ENCODE measurements around the gene NALCN.

Gene NALCN

GRCh38 chr13:101144808-101145419, 271.4 kb downstream of the NALCN start:
- Histone ChIP-seq H3K4me3 (ENCODE audit: low read length) (no peak overlapping the region), H3K9me3 (ENCODE audit: control insufficient read depth, low read depth, low read length) (no peaks in the 10 kb centered on the region), H3K27me3 (ENCODE audit: control insufficient read depth, insufficient read depth, low read length) (no peaks in the 10 kb centered on the region), H3K9ac (ENCODE audit: low read length) (no peak overlapping the region), H3K4me1 (ENCODE audit: control insufficient read depth, low read depth, low read length) (peaks cover 3% of the 10 kb centered on the region), H3K36me3 (ENCODE audit: control insufficient read depth, low read depth, low read length) (no peaks in the 10 kb centered on the region), H3K27ac (ENCODE audit: low read length) (no peak overlapping the region)

GRCh38 chr13:101140936-101141335, 275.4 kb downstream of the NALCN start:
- Histone ChIP-seq H3K9ac (ENCODE audit: low read length) (no peak overlapping the region), H3K27ac (ENCODE audit: low read length) (no peak overlapping the region), H3K36me3 (ENCODE audit: control insufficient read depth, low read depth, low read length) (no peaks in the 10 kb centered on the region), H3K4me1 (ENCODE audit: control insufficient read depth, low read depth, low read length) (peaks cover 11% of the 10 kb centered on the region), H3K27me3 (ENCODE audit: control insufficient read depth, insufficient read depth, low read length) (no peaks in the 10 kb centered on the region), H3K9me3 (ENCODE audit: control insufficient read depth, low read depth, low read length) (no peaks in the 10 kb centered on the region), H3K4me3 (ENCODE audit: low read length) (no peak overlapping the region)

GRCh38 chr13:101140087-101140770, 276.1 kb downstream of the NALCN start:
- Histone ChIP-seq H3K27me3 (ENCODE audit: control insufficient read depth, insufficient read depth, low read length) (no peaks in the 10 kb centered on the region), H3K27ac (ENCODE audit: low read length) (no peak overlapping the region), H3K9me3 (ENCODE audit: control insufficient read depth, low read depth, low read length) (no peaks in the 10 kb centered on the region), H3K36me3 (ENCODE audit: control insufficient read depth, low read depth, low read length) (no peaks in the 10 kb centered on the region), H3K9ac (ENCODE audit: low read length) (no peak overlapping the region), H3K4me1 (ENCODE audit: control insufficient read depth, low read depth, low read length) (peaks cover 11% of the 10 kb centered on the region), H3K4me3 (ENCODE audit: low read length) (no peak overlapping the region)

GRCh38 chr13:101139081-101139480, 277.2 kb downstream of the NALCN start:
- no peaks in the 10 kb centered on the region for H3K27me3 ChIP-seq (ENCODE audit: control insufficient read depth, insufficient read depth, low read length)
- no peaks in the 10 kb centered on the region for H3K9me3 ChIP-seq (ENCODE audit: control insufficient read depth, low read depth, low read length)
- no peaks in the 10 kb centered on the region for H3K36me3 ChIP-seq (ENCODE audit: control insufficient read depth, low read depth, low read length)
- no peak overlapping the region for H3K27ac ChIP-seq (ENCODE audit: low read length)
- peaks cover 11% of the 10 kb centered on the region for H3K4me1 ChIP-seq (ENCODE audit: control insufficient read depth, low read depth, low read length)
- no peak overlapping the region for H3K9ac ChIP-seq (ENCODE audit: low read length)
- H3K4me3 ChIP-seq (ENCODE audit: low read length), result no peak overlapping the region

GRCh38 chr13:101127741-101128353, 288.5 kb downstream of the NALCN start:
- H3K27me3 ChIP-seq (ENCODE audit: control insufficient read depth, insufficient read depth, low read length), result no peaks in the 10 kb centered on the region
- H3K9me3 ChIP-seq (ENCODE audit: control insufficient read depth, low read depth, low read length), result no peaks in the 10 kb centered on the region
- H3K4me3 ChIP-seq (ENCODE audit: low read length), result no peak overlapping the region
- H3K27ac ChIP-seq (ENCODE audit: low read length), result no peak overlapping the region
- no peaks in the 10 kb centered on the region for H3K36me3 ChIP-seq (ENCODE audit: control insufficient read depth, low read depth, low read length)
- H3K9ac ChIP-seq (ENCODE audit: low read length), result no peak overlapping the region
- H3K4me1 ChIP-seq (ENCODE audit: control insufficient read depth, low read depth, low read length), result peaks cover 3% of the 10 kb centered on the region

GRCh38 chr13:101123028-101123427, 293.3 kb downstream of the NALCN start:
- no peaks in the 10 kb centered on the region for H3K9me3 ChIP-seq (ENCODE audit: control insufficient read depth, low read depth, low read length)
- no peak overlapping the region for H3K9ac ChIP-seq (ENCODE audit: low read length)
- no peaks in the 10 kb centered on the region for H3K36me3 ChIP-seq (ENCODE audit: control insufficient read depth, low read depth, low read length)
- no peak overlapping the region for H3K27ac ChIP-seq (ENCODE audit: low read length)
- H3K4me1 ChIP-seq (ENCODE audit: control insufficient read depth, low read depth, low read length), result peaks cover 44% of the 10 kb centered on the region
- no peaks in the 10 kb centered on the region for H3K27me3 ChIP-seq (ENCODE audit: control insufficient read depth, insufficient read depth, low read length)
- no peak overlapping the region for H3K4me3 ChIP-seq (ENCODE audit: low read length)

GRCh38 chr13:101121608-101122007, 294.7 kb downstream of the NALCN start:
- H3K4me1 ChIP-seq (ENCODE audit: control insufficient read depth, low read depth, low read length), result peaks cover 56% of the 10 kb centered on the region
- no peak overlapping the region for H3K4me3 ChIP-seq (ENCODE audit: low read length)
- no peaks in the 10 kb centered on the region for H3K36me3 ChIP-seq (ENCODE audit: control insufficient read depth, low read depth, low read length)
- no peaks in the 10 kb centered on the region for H3K9me3 ChIP-seq (ENCODE audit: control insufficient read depth, low read depth, low read length)
- H3K27me3 ChIP-seq (ENCODE audit: control insufficient read depth, insufficient read depth, low read length), result no peaks in the 10 kb centered on the region
- H3K27ac ChIP-seq (ENCODE audit: low read length), result no peak overlapping the region
- H3K9ac ChIP-seq (ENCODE audit: low read length), result peak overlapping the region; percentile 9

GRCh38 chr13:101120007-101120406, 296.3 kb downstream of the NALCN start:
- Histone ChIP-seq H3K27ac (ENCODE audit: low read length) (peak overlapping the region; percentile 36), H3K9me3 (ENCODE audit: control insufficient read depth, low read depth, low read length) (no peaks in the 10 kb centered on the region), H3K9ac (ENCODE audit: low read length) (no peak overlapping the region), H3K4me3 (ENCODE audit: low read length) (no peak overlapping the region), H3K27me3 (ENCODE audit: control insufficient read depth, insufficient read depth, low read length) (no peaks in the 10 kb centered on the region), H3K36me3 (ENCODE audit: control insufficient read depth, low read depth, low read length) (no peaks in the 10 kb centered on the region), H3K4me1 (ENCODE audit: control insufficient read depth, low read depth, low read length) (peaks cover 72% of the 10 kb centered on the region)

- Histone ChIP-seq H3K36me3 (ENCODE audit: control insufficient read depth, low read depth, low read length) (no peaks in the 10 kb centered on the region), H3K9me3 (ENCODE audit: control insufficient read depth, low read depth, low read length) (no peaks in the 10 kb centered on the region), H3K27me3 (ENCODE audit: control insufficient read depth, insufficient read depth, low read length) (no peaks in the 10 kb centered on the region), H3K9ac (ENCODE audit: low read length) (peak overlapping the region; percentile 3), H3K4me1 (ENCODE audit: control insufficient read depth, low read depth, low read length) (peaks cover 77% of the 10 kb centered on the region), H3K4me3 (ENCODE audit: low read length) (peak overlapping the region; percentile 36), H3K27ac (ENCODE audit: low read length) (peak overlapping the region; percentile 33)
Observed at GRCh38 chr13:101116826-101117225, 299.5 kb downstream of the NALCN start.

- H3K4me1 ChIP-seq (ENCODE audit: control insufficient read depth, low read depth, low read length), result peaks cover 74% of the 10 kb centered on the region
- H3K9me3 ChIP-seq (ENCODE audit: control insufficient read depth, low read depth, low read length), result no peaks in the 10 kb centered on the region
- peak overlapping the region; percentile 36 for H3K4me3 ChIP-seq (ENCODE audit: low read length)
- H3K9ac ChIP-seq (ENCODE audit: low read length), result peak overlapping the region; percentile 3
- H3K27me3 ChIP-seq (ENCODE audit: control insufficient read depth, insufficient read depth, low read length), result no peaks in the 10 kb centered on the region
- no peaks in the 10 kb centered on the region for H3K36me3 ChIP-seq (ENCODE audit: control insufficient read depth, low read depth, low read length)
- H3K27ac ChIP-seq (ENCODE audit: low read length), result peak overlapping the region; percentile 33
Observed at GRCh38 chr13:101116341-101116740, 300.0 kb downstream of the NALCN start.

GRCh38 chr13:101115762-101116171, 300.5 kb downstream of the NALCN start:
- Histone ChIP-seq H3K9me3 (ENCODE audit: control insufficient read depth, low read depth, low read length) (no peaks in the 10 kb centered on the region), H3K4me3 (ENCODE audit: low read length) (peak overlapping the region; percentile 1), H3K9ac (ENCODE audit: low read length) (no peak overlapping the region), H3K27me3 (ENCODE audit: control insufficient read depth, insufficient read depth, low read length) (no peaks in the 10 kb centered on the region), H3K4me1 (ENCODE audit: control insufficient read depth, low read depth, low read length) (peaks cover 68% of the 10 kb centered on the region), H3K36me3 (ENCODE audit: control insufficient read depth, low read depth, low read length) (no peaks in the 10 kb centered on the region), H3K27ac (ENCODE audit: low read length) (no peak overlapping the region)

All from iPS-18a (cell line).